Fibroblast of villous mesenchyme (primary cell): ENCODE results near the gene DVL3. TPM values are rescaled to one million over a fixed set of nuclear protein-coding genes. Genes with fewer than 3 reads are reported as not detected.

Experiments used
- DNase-seq: peaks from one replicate; pipeline ENCODE4 v3.0.0-alpha.2; 2010; ENCODE audit warnings: low read depth
- H3K4me3 ChIP-seq: 2 replicates; pipeline ENCODE4 v1.5.1; 2011; ENCODE audit warnings: low read depth, mild to moderate bottlenecking, low read length
- total RNA-seq: library from RNA; depleted of rRNA; stranded (reverse); fragments of >200 nt; gene quantifications from 2 replicates; pipeline ENCODE4 v1.2.3, GENCODE V29; 2012
- TF ChIP-seq, protein P1 (sequence below): IDR thresholded peaks from 2 replicates; pipeline ENCODE4 v1.5.1; 2012; ENCODE audit warnings: low read depth, mild to moderate bottlenecking, low read length; ENCODE audit not compliant: insufficient read depth

DVL3 gene
- total RNA-seq, 1 donor: 39.3 TPM

DNA sequence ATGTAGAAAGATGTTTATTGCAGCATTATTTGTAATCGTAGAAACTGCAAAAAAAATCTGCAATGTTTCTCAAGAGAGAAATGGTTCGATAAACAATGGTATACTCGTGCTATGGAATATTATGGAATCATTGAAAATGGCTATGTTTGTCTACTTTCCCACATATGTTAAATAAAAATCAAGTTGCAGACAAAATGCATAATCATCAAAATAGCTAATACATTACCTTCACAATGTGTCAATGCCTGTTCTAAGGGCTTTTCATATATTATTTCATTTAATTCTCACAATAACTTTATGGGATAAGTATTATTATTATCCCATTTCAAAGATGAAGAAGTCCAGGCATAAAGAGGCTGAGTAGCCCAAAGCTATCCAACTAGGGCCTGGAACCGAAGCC, 22.2 kb upstream of the DVL3 start:
- DNase-seq: no peak
- TF ChIP-seq, protein P1, sequence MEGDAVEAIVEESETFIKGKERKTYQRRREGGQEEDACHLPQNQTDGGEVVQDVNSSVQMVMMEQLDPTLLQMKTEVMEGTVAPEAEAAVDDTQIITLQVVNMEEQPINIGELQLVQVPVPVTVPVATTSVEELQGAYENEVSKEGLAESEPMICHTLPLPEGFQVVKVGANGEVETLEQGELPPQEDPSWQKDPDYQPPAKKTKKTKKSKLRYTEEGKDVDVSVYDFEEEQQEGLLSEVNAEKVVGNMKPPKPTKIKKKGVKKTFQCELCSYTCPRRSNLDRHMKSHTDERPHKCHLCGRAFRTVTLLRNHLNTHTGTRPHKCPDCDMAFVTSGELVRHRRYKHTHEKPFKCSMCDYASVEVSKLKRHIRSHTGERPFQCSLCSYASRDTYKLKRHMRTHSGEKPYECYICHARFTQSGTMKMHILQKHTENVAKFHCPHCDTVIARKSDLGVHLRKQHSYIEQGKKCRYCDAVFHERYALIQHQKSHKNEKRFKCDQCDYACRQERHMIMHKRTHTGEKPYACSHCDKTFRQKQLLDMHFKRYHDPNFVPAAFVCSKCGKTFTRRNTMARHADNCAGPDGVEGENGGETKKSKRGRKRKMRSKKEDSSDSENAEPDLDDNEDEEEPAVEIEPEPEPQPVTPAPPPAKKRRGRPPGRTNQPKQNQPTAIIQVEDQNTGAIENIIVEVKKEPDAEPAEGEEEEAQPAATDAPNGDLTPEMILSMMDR: no peak
- no peak overlapping the region for H3K4me3 ChIP-seq

- TF ChIP-seq, protein P1: no peak
- peak; percentile 80 for DNase-seq
- H3K4me3 ChIP-seq: peak overlapping the region; percentile 85
These were observed 21.1 kb upstream of the DVL3 start for GRCh38 chr3:184133840-184134745.

- no peak for DNase-seq
- TF ChIP-seq, protein P1: no peak
These were observed 20.4 kb upstream of the DVL3 start for GRCh38 chr3:184134746-184135148.

DNA sequence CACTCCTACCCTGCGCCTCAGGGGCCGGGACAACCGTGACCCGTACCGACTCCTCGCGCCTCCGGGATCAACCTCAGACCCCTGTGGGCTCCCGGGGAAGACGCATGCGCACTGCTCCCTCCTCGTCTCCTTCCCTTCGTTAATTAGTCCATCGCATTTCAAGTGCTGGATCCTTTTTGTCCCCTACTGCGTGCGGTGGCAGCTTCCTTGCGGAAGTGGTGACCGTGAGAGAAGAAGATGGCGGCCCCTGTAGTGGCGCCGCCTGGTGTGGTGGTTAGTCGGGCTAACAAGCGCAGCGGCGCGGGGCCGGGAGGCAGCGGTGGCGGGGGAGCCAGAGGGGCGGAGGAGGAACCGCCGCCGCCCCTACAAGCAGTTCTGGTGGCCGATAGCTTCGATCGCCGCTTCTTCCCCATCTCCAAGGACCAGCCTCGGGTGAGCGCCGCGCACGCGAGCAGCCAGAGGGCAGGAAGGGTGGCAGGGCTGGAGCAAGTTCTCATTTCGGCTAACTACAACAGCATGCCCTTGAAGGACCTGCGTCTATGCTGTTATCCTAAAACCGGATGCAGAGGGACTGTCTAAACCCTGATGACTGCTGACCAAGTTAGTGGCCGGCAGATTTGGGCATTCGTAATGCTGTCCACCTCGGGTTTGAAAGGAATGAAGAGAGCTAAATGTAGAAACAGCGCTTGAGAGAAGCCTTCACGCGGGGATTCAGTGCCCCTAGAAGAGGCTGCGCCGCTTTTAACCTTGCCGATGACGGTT, 19.8 kb upstream of the DVL3 start, which contains the start of gene EIF2B5:
Gene EIF2B5, plus strand, starts transcription at position 210 of the 762 bp plus-strand sequence. Its CDS starts 28 bp downstream, at position 238.
- DNase-seq: peak; percentile 94
- peak within 1 kb of the TSS; percentile 85 for H3K4me3 ChIP-seq
- TF ChIP-seq, protein P1: peak; percentile 43

More at GRCh38 chr3:184134746-184135148, 20.4 kb upstream of the DVL3 start:
- H3K4me3 ChIP-seq: peak overlapping the region; percentile 85

DNA sequence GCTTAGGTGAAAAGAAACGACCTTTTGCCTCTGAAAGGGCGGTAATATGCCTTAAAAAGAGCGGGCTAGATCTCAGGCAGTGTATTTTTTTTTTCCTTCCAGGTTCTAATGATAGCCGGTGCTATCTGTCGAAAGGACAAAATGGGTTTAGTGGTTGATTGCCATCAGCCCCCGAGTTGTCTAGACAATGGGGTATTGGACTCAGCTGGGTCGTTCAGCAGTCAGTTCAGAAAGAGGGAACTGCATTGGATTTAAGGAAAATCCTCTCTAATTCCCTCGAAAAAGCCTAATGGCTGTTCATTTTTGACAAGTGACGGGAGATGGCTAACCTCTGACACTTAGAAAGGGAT, 19.3 kb upstream of the DVL3 start:
- TF ChIP-seq, protein P1: no peak
- peak overlapping the region; percentile 85 for H3K4me3 ChIP-seq
- no peak for DNase-seq

- no peak for DNase-seq
- no peak overlapping the region for H3K4me3 ChIP-seq
- TF ChIP-seq, protein P1: no peak
These were observed 14.7 kb upstream of the DVL3 start for GRCh38 chr3:184140436-184140835.
